Measurements from ENCODE around the gene SLC17A9.

The SLC17A9 gene

GRCh38 chr20:63016514-63017075 lies 64.1 kb downstream of the SLC17A9 start:
- DNase-seq (ENCODE audit: low read depth) = no peak
- no peak for TF ChIP-seq CTCF (IDR thresholded peaks at IDR 0.05; ENCODE audit: low read depth, low read length, missing control alignments)
- no peak overlapping the region; the same call in 1 of the 2 replicates for H3K4me3 ChIP-seq (ENCODE audit: low read depth, low read length)

- no peak for DNase-seq (ENCODE audit: low read depth)
- TF ChIP-seq CTCF (IDR thresholded peaks at IDR 0.05; ENCODE audit: low read depth, low read length, missing control alignments) = no peak
- no peak overlapping the region; the same call in 1 of the 2 replicates for H3K4me3 ChIP-seq (ENCODE audit: low read depth, low read length)
These were observed 64.7 kb downstream of the SLC17A9 start for GRCh38 chr20:63017076-63017825.

- H3K4me3 ChIP-seq (ENCODE audit: low read depth, low read length) = no peak overlapping the region
- no peak for DNase-seq (ENCODE audit: low read depth)
- no peak for TF ChIP-seq CTCF (IDR thresholded peaks at IDR 0.05; ENCODE audit: low read depth, low read length, missing control alignments)
These were observed 65.4 kb downstream of the SLC17A9 start for GRCh38 chr20:63017826-63018411.
